CD4-positive, CD25-positive, alpha-beta regulatory T cell (primary cell): Measurements from ENCODE around the gene PODNL1. TPM values are rescaled to one million over a fixed set of nuclear protein-coding genes. Genes with fewer than 3 reads are reported as not detected.

ENCODE experiments used
- ATAC-seq, 2 donors: fragments of 150-1000 bp; cut with Tn5 transposase; one replicate each; pipeline ENCODE4 v1.10.0; 2021; ENCODE audit warnings: low read depth in 2 of 2, moderate number of reproducible peaks in 2 of 2, moderate library complexity in 1 of 2
- DNase-seq, 3 donors: peaks; one replicate each; pipeline versions ENCODE4 v3.0.0 to v3.0.0-alpha.2; 2012 to 2022; ENCODE audit warnings: mixed read lengths in 1 of 3
- H3K27ac ChIP-seq: one replicate; pipeline ENCODE4 v1.7.0; 2013; ENCODE audit warnings: mild to moderate bottlenecking, low read length; ENCODE audit not compliant: insufficient read depth, poor library complexity, severe bottlenecking
- H3K27me3 ChIP-seq: one replicate; pipeline ENCODE4 v1.7.0; 2013; ENCODE audit warnings: low read length; ENCODE audit not compliant: control insufficient read depth, insufficient read depth
- H3K36me3 ChIP-seq: one replicate; pipeline ENCODE4 v1.7.0; 2013; ENCODE audit warnings: mild to moderate bottlenecking, low read length, moderate library complexity; ENCODE audit not compliant: control insufficient read depth, insufficient read depth
- H3K4me1 ChIP-seq: 2 replicates; pipeline ENCODE4 v1.7.0; 2013; ENCODE audit warnings: mild to moderate bottlenecking, low read length; ENCODE audit not compliant: insufficient read depth, control insufficient read depth, poor library complexity, severe bottlenecking
- H3K4me3 ChIP-seq: one replicate; pipeline ENCODE4 v1.7.0; 2013; ENCODE audit warnings: low read depth, mild to moderate bottlenecking, low read length, moderate library complexity
- H3K9me3 ChIP-seq, 2 experiments: 1 replicate in 1 of 2; 2 replicates in 1 of 2; pipeline ENCODE4 v1.7.0; 2013; ENCODE audit warnings: low read length in 2 of 2, mild to moderate bottlenecking in 1 of 2, moderate library complexity in 1 of 2; ENCODE audit not compliant: control insufficient read depth in 2 of 2
- H3K27ac Mint-ChIP-seq, 3 donors: one replicate each; pipeline ENCODE4 v1.8.0; 2020 to 2022; ENCODE audit warnings: mild to moderate bottlenecking in 3 of 3, mixed read lengths in 3 of 3, moderate library complexity in 2 of 3
- H3K27me3 Mint-ChIP-seq: one replicate; pipeline ENCODE4 v1.8.0; 2022; ENCODE audit warnings: mild to moderate bottlenecking, mixed read lengths
- H3K36me3 Mint-ChIP-seq: one replicate; pipeline ENCODE4 v1.8.0; 2020; ENCODE audit warnings: mixed read lengths
- H3K4me1 Mint-ChIP-seq, 4 donors: one replicate each; pipeline ENCODE4 v1.8.0; 2020 to 2022; ENCODE audit warnings: mixed read lengths in 4 of 4, mild to moderate bottlenecking in 1 of 4
- H3K4me3 Mint-ChIP-seq, 4 donors: one replicate each; pipeline ENCODE4 v1.8.0; 2020 to 2022; ENCODE audit warnings: mild to moderate bottlenecking in 4 of 4, mixed read lengths in 4 of 4, moderate library complexity in 3 of 4
- H3K9me3 Mint-ChIP-seq, 7 donors: one replicate each; pipeline ENCODE4 v1.8.0; 2020 to 2022; ENCODE audit warnings: mixed read lengths in 7 of 7, mild to moderate bottlenecking in 3 of 7, moderate library complexity in 2 of 7
- polyA plus RNA-seq, 4 donors: library from polyadenylated mRNA; unstranded; fragments of 300-500 nt; fragmentation: Illumina TruSeq; gene quantifications; one replicate each; pipeline ENCODE4 v1.2.3, GENCODE V29; 2021
- total RNA-seq: library from RNA; stranded (reverse); gene quantifications from one replicate; pipeline ENCODE4 v1.2.3, GENCODE V29; 2022

PODNL1 gene
- total and polyA plus RNA-seq, 5 donors from 2014 or later = 0.52 TPM; not detected in 4

DNA sequence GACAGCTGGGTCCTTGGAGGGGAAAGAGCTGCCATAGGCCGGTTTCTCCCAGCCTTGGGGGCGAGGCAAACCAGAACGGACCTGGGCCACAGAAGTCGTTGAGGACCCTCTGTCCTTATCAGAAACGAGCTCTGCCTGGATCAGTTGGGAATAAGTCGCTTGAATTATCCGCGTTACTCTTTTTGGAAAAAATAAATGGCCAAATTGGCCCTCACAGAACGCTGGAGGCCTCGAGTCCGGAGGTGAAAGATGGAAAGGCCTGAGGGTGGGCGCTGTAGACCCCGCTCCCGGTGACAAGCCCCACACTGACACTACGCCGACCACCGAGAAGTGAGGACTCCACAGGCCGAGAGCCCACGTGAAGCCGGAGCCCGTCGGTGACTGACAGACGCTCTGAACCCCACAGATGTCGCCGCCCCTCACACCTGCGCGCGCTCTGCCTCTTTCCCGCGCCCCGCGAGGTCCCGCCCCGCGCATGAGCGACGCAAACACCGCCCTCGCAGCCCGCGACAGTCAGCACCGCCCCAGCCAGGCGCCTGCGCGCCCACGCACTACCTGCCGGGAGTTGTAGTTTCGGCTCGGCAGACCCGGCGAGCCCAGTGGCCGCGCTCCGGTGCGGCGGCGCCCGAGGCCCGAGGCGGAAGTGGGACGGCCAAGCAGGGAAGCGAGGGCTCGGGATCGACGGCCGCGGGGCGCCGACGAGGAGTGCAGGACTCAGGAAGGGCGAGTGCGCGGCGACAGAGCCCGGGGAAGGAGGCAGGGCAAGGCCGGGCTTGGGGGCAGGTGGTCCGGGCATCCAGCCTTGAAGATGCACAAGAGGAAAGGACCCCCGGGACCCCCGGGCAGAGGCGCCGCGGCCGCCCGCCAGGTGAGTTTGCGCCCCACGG is 32.3 kb downstream of the PODNL1 start, which contains the start of the genes BRME1 and CC2D1A:
Gene BRME1 (minus strand): TSS at position 484 of the 887 bp plus-strand sequence. CDS start 1,225 bp downstream, outside the sequence.
Gene CC2D1A (plus strand): TSS at position 568 of the 887 bp plus-strand sequence. CDS start 241 bp downstream, at position 809.
- Histone ChIP-seq H3K27ac (peak within 1 kb of the TSS; percentile 68), H3K4me3 (peak within 1 kb of the TSS; percentile 72), H3K27me3 (no peaks in the 10 kb centered on the region), H3K36me3 (peaks cover 2% of the 10 kb centered on the region), H3K9me3 (no peaks in the 10 kb centered on the region), H3K4me1 (peaks cover 17% of the 10 kb centered on the region)
- Mint-ChIP-seq H3K36me3 (peaks cover 6% of the 10 kb centered on the region), H3K27ac (peak within 1 kb of the TSS; percentile 88 to 93 (median 89)), H3K27me3 (no peaks in the 10 kb centered on the region), H3K9me3 (no peaks in the 10 kb centered on the region), H3K4me1 (peaks cover 0 to 18% (median 11%) of the 10 kb centered on the region in 4 donors), H3K4me3 (peak within 1 kb of the TSS; percentile 87 to 93 (median 90))
- ATAC-seq (peak; percentile 99), DNase-seq (peak; percentile 92 to 94 (median 92))

DNA sequence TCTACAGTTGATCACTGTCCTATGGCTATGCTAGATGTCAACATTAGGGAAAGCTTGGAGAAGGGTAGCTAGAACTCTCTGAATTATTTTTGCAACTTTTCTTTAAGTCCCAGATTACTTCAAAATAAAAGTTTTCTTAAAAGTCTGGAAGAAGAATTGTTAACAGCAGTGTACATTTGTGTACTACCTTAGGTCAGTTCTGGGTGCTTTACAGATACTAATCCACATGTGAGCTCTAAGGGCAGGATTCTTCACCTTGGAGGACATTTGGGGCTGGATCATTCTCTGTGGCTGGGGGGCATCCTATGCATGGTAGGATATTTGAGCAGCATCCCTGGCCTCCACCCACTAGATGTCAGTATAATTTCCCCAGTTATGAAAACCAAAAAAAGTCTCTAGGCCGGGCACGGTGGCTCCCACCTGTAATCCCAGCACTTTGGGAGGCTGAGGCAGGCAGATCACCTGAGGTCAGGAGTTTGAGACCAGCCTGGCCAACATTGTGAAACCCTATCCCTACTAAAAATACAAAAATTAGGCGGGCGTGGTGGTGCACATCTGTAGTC is 35.1 kb downstream of the PODNL1 start:
- Mint-ChIP-seq H3K4me3 (peak overlapping the region in 2 of 4 donors; percentile 18 to 58), H3K4me1 (peaks cover 0 to 18% (median 11%) of the 10 kb centered on the region in 4 donors), H3K27ac (no peak overlapping the region), H3K36me3 (no peaks in the 10 kb centered on the region), H3K27me3 (no peaks in the 10 kb centered on the region), H3K9me3 (no peaks in the 10 kb centered on the region)
- no peaks in the 10 kb centered on the region for H3K36me3 ChIP-seq
- H3K27me3 ChIP-seq = no peaks in the 10 kb centered on the region
- no peak overlapping the region for H3K27ac ChIP-seq
- no peak overlapping the region for H3K4me3 ChIP-seq
- H3K4me1 ChIP-seq = peaks cover 17% of the 10 kb centered on the region
- H3K9me3 ChIP-seq = no peaks in the 10 kb centered on the region
- ATAC-seq (no peak), DNase-seq (peak in 2 of 3 donors; percentile 27 to 68)

DNA sequence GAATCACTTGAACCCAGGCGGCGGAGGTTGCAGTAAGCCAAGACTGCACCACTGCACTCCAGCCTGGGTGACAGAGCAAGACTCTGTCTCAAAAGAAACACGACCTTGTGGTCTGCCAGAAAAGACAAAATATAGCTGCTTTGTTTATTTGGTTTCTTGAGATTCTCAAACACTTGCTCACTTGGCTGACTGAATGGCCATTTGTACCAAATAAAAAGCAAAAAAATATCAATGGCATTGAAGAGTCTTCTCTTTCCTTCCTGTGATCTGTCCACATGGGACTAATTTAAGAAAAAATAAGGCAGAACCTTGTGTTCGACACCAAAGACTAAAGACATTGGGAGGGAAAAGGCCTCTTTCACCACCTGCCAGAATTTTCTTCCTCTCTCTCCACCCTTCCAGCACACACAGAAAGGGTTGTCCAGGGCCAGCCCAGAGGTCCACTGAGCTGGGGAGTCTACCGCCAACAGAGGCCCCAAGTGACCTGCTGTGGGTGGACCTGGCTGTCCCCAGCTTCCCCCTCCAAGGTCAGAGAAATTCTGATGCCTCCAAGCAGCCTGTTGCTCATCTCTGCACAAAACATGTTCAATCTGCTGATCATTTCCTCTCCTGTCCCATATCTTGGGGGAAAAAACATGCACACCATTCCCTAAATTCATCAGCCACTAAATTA is 38.2 kb downstream of the PODNL1 start:
- ATAC-seq (no peak), DNase-seq (no peak)
- H3K27ac ChIP-seq = no peak overlapping the region
- H3K4me1 ChIP-seq = no peaks in the 10 kb centered on the region
- Mint-ChIP-seq H3K4me3 (no peak overlapping the region), H3K9me3 (no peaks in the 10 kb centered on the region), H3K27me3 (no peaks in the 10 kb centered on the region), H3K36me3 (no peaks in the 10 kb centered on the region), H3K4me1 (peaks cover 0 to 10% (median 1%) of the 10 kb centered on the region in 4 donors), H3K27ac (no peak overlapping the region)
- H3K9me3 ChIP-seq = no peaks in the 10 kb centered on the region
- no peak overlapping the region for H3K4me3 ChIP-seq
- no peaks in the 10 kb centered on the region for H3K27me3 ChIP-seq
- no peaks in the 10 kb centered on the region for H3K36me3 ChIP-seq

DNA sequence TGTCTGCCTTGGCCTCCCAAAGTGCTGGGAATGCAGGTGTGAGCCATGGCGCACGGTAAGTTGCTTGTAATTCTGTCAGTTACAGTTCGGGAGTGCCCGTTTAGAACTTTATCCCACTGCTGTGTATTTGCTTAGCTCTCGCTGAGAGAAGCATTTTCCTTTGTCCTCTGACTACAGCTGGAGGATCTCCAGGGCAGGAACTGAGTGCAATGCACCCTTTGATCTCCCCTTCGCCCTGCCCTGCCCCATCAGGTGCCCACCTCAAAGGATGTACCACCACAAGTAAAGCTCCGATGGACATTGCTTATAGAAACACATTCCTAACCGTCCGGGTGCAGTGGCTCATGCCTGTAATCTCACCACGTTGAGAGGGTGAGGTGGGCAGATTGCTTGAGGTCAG is 38.8 kb downstream of the PODNL1 start:
- Histone ChIP-seq H3K27me3 (no peaks in the 10 kb centered on the region), H3K27ac (no peak overlapping the region), H3K9me3 (no peaks in the 10 kb centered on the region), H3K4me1 (no peaks in the 10 kb centered on the region), H3K36me3 (no peaks in the 10 kb centered on the region), H3K4me3 (no peak overlapping the region)
- DNase-seq (no peak), ATAC-seq (no peak)
- H3K9me3 Mint-ChIP-seq = no peaks in the 10 kb centered on the region
- peaks cover 0 to 10% (median 0%) of the 10 kb centered on the region in 4 donors for H3K4me1 Mint-ChIP-seq
- no peaks in the 10 kb centered on the region for H3K27me3 Mint-ChIP-seq
- H3K4me3 Mint-ChIP-seq = no peak overlapping the region
- no peaks in the 10 kb centered on the region for H3K36me3 Mint-ChIP-seq
- no peak overlapping the region for H3K27ac Mint-ChIP-seq

DNA sequence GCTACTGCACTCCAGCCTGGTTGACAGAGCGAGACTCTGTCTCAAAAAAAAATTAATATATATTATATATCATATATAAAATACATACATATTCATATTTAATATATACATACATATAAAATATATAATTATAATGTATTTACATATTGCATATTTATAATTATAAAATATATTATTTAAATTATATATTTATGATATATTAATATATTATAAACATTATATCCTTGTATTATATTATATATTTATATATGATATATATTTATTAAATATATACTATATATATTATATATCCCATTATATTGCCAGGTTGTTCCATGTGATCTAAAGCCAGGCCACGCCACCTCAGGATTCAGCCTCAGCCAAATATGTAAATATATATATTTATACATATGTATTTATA is 42.0 kb downstream of the PODNL1 start:
- DNase-seq (no peak), ATAC-seq (no peak)
- H3K36me3 ChIP-seq = no peaks in the 10 kb centered on the region
- H3K9me3 ChIP-seq = no peaks in the 10 kb centered on the region
- H3K4me3 Mint-ChIP-seq = no peak overlapping the region
- H3K27ac Mint-ChIP-seq = no peak overlapping the region
- H3K27ac ChIP-seq = no peak overlapping the region
- H3K27me3 ChIP-seq = no peaks in the 10 kb centered on the region
- H3K4me1 ChIP-seq = no peaks in the 10 kb centered on the region
- no peaks in the 10 kb centered on the region for H3K27me3 Mint-ChIP-seq
- H3K36me3 Mint-ChIP-seq = no peaks in the 10 kb centered on the region
- no peak overlapping the region for H3K4me3 ChIP-seq
- H3K9me3 Mint-ChIP-seq = no peaks in the 10 kb centered on the region
- H3K4me1 Mint-ChIP-seq = no peaks in the 10 kb centered on the region

DNA sequence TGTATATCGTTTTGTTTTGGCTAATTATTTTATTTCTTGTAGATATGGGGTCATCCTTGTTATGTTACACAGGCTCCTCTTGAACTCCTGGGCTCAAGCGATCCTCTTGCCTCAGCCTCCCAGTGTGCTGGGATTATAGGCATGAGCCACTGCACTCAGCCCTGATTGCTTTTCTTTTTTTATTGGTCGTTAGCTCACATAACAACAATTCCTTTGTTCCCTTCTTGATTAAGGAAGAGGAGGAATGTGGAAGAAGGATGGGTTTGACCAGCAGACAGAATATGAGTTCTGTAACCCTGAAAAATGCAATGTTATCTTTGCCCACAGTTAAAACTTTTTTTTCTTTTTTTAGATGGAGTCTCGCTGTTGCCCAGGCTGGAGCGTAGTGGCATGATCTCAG is 43.7 kb downstream of the PODNL1 start:
- no peak overlapping the region for H3K27ac Mint-ChIP-seq
- H3K4me1 ChIP-seq = no peaks in the 10 kb centered on the region

DNA sequence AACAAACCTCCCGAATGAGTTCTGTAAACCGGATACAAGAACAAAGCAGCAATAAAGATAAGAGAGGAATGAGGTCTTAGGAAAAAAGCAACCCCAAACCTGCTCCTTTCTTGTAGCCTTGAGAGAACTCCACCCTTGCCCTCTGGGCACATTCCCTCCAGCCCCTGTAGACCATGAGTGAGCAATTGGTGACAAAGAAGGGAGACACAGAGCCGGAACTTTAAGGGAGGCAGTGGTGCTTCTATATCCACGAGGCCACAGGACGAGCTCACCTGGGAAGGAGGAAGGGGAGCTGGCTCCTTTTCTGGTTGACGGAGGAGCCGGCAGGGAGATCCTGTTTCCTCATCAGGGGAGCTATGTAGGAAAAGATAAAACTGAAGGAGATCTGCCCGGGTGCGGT is 45.3 kb downstream of the PODNL1 start:
- no peak overlapping the region for H3K27ac ChIP-seq
- no peak overlapping the region for H3K4me3 ChIP-seq
- DNase-seq (no peak), ATAC-seq (no peak)
- H3K4me1 ChIP-seq = no peaks in the 10 kb centered on the region
- H3K36me3 Mint-ChIP-seq = no peaks in the 10 kb centered on the region
- no peaks in the 10 kb centered on the region for H3K4me1 Mint-ChIP-seq
- no peaks in the 10 kb centered on the region for H3K27me3 ChIP-seq
- H3K27ac Mint-ChIP-seq = no peak overlapping the region
- no peaks in the 10 kb centered on the region for H3K9me3 ChIP-seq
- no peaks in the 10 kb centered on the region for H3K27me3 Mint-ChIP-seq
- H3K4me3 Mint-ChIP-seq = no peak overlapping the region
- H3K36me3 ChIP-seq = no peaks in the 10 kb centered on the region
- H3K9me3 Mint-ChIP-seq = no peaks in the 10 kb centered on the region

More for the DNA sequence above, 43.7 kb downstream of the PODNL1 start:
- H3K36me3 ChIP-seq = no peaks in the 10 kb centered on the region
- Mint-ChIP-seq H3K36me3 (no peaks in the 10 kb centered on the region), H3K4me1 (no peaks in the 10 kb centered on the region), H3K4me3 (no peak overlapping the region), H3K9me3 (no peaks in the 10 kb centered on the region), H3K27me3 (no peaks in the 10 kb centered on the region)
- H3K27ac ChIP-seq = no peak overlapping the region
- no peaks in the 10 kb centered on the region for H3K27me3 ChIP-seq
- H3K4me3 ChIP-seq = no peak overlapping the region
- ATAC-seq (no peak), DNase-seq (no peak)
- no peaks in the 10 kb centered on the region for H3K9me3 ChIP-seq
